ENCODE data around the gene HVCN1.

The HVCN1 gene

DNA sequence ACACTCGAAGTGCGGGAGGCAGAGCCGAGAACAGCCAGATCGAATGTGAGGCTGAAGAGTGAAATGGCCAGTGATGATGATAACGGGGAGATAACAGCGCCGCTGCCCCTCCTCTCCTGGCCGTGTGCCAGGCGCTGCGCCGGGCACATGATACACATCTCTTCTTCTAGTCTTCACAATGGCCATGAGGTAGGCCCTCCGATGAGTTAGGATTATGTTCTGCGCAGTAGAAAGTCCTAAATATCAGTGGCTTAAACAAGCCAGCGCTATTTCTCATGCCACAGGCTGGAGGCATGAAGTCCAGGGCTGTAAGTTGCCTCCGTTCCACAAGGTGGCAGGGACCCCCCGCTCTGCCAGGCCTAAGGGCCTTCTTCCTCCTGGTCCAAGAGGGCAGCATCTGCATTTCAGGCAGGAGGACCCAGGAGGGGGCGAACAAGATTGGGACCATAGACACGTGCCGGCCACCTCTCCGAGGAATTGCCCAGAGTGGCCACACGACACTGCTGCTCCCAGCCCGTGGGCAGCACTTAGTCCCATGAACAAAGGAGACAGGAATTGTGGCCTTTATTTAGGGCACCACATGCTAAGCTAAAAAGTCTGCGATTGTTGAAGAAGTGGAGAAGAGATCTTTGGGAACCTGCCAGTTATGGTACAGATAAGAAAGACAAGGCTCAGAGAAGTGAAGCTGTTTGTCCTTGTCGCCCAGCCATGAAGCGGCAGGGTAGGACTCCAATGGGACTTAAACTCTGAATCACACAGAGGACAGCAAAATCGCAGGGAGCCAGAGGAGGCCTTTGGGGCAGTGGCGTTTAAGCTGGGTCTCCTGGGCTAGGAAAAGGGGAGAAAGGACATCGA, 10.9 kb upstream of the HVCN1 start:
- no peak for DNase-seq (ENCODE audit: low spot score)

GRCh38 chr12:110698171-110698902, 9.4 kb upstream of the HVCN1 start:
- peak; percentile 84 for DNase-seq (ENCODE audit: low spot score)

DNA sequence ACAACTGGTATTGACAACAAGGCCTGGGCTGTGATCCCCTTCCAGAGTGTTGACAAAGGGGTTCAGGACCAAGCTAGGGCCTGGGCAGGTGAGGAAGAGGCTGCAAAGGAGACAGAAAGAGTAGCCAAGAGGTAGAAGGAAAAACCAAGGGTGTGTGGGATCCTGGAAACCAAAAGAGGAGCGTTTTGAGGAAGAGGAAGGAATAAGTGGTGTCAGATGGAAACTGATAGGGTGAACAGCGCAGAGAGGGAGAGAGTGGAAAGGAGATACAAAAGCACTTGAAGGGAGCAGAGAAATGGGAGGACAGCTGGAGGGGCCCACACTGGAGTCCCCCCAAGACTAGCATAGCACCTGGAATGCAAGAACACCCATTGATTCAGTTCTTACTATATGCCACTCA, 8.3 kb upstream of the HVCN1 start:
- DNase-seq (ENCODE audit: low spot score): no peak

DNA sequence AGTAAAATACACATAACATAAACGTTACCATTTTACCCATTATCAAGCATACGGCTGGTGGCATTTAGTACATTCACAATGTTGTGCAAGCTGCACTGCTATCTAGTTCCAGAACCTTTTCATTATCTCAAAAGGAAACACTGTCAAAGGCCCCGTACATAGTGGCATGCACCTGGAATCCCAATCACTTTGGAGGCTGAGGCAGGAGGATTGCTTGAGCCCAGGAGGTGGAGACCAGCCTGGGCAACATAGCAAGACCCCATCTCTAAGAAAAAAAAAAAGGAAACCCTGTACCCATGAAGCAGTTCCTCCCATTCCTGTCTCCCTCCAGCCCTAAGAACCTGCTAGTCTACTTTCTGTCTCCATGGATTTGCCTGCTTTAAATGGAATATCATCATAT, 7.4 kb upstream of the HVCN1 start:
- no peak for DNase-seq (ENCODE audit: low spot score)

DNA sequence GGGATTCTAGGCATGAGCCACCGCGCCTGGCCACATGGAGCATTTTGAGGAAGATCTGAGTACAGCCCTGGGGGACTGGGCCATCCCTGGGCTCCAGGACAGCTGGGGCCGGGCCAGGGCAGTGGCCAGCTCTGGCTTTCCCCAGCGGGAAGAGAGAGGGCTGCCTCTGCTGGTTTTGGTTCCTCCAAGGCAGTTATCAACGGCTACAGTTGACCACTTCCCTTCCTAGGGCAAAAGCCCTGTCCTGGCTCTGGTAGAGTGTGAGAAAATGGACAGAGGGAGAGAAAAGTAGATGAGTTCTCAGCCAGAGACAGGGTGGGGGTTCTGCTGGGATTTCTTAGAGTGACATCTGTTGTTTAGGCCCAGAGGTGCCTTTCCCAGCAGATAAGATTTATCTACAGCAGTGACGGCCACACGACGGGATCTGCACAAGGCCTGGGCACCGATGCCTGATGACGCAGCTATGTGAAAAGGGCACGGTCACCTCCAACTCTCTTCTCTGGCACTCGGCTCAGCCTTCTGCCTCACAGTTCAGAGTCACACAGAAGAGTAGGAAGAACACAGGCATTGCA, 5.5 kb upstream of the HVCN1 start:
- no peak for DNase-seq (ENCODE audit: low spot score)

DNA sequence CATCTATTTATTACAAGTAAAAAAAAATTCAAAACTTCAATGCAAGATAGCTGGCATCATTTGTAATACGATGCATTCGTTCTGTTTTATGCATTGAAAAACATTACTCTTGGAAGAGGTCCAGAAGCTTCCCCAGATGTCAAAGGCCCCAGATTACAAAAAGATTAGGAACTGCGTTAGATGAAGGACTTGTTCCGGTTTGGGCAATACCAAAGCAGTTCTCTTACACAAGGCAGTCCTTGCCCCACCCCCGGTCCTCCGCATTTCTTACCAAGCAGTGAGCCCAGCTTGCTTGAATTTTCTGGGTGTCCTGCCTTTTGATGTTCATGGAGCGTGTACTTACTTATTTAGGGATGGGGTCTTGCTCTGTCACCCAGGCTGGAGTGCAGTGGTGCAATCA, 4.8 kb upstream of the HVCN1 start:
- DNase-seq (ENCODE audit: low spot score): no peak

DNA sequence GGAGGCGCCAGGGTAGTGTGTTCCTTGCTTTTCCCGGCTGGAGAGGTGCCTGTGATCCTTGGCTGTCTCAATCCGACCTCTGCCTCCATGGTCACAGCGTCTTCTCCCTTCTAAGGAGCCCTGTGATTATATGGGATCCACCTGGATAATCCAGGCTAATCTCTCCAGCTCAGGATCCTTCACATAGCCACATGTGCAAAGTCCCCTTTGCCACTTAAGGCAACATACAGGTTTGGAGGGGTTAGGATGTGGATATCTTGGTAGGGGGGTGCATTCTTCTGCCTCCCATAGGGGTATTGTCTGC, 1.2 kb upstream of the HVCN1 start:
- no peak for DNase-seq (ENCODE audit: low spot score)

- DNase-seq (ENCODE audit: low spot score): peak; percentile 60
Measured at GRCh38 chr12:110689281-110690126, 589 bp upstream of the HVCN1 start.

- DNase-seq (ENCODE audit: low spot score): no peak
Measured at GRCh38 chr12:110687396-110688169, 1.3 kb downstream of the HVCN1 start.

- DNase-seq (ENCODE audit: low spot score): no peak
Measured at GRCh38 chr12:110686294-110686903, 2.5 kb downstream of the HVCN1 start.

DNA sequence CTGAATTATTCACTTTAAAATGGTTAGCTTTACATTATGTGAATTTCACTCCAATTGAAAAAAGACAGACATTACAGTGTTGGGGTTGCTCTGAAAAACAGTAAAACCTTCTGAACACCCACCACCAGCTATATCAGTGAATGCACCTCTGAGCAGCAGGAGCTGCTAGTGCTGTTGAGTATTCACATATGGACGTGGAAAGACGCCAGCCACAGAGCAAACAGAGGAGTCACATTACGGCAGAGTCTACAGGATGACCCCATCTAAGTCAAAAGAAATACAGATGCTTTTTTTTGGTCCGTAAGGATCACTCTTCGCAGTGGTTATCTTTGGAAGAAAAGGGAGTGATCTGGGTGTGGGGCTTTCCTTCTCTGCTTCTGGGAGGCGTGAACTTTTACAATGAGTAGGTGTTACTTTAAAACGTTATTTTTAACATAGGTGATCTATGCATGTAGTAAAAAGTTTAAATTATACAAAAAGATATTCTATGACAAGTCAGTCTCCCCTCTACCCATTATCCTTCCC, 4.5 kb downstream of the HVCN1 start:
- no peak for DNase-seq (ENCODE audit: low spot score)

DNA sequence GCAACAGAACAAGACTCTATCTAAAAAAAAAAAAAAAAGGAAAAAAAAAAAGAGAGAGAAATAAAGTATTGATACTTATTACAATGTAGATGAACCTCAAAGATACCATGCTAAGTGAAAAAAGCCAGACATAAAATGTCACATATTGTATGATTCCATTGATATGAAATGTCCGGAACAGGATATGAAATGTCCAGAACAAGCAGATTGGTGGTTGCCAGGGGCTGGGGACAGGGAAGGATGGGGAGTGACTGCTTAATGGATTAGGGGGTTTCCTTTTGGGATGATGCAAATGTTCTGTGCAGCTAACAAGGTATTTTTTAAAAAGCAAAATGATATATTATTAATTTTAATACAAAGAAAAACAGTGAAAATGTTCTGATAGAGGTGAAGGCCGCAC, 5.0 kb downstream of the HVCN1 start:
- no peak for DNase-seq (ENCODE audit: low spot score)

DNA sequence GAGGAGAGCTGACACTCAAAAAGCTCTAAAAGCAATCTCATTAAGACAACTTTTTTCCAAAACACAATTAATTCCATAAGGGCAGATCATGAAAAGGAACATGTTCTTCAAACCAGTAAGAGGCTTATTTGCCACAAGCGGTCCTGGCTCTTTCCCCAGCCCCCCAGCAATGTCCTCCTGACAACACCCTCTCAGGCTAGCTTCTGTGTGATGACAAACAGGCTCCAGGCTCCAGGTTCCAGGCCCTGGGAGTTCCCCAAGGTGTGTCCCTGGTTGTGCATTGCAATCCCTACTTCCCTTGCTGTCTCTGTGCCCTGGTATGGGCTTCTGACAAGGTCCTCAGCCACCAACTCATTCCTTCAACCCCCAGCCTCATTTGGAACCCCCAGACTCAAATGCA, 8.9 kb downstream of the HVCN1 start:
- peak; percentile 22 for DNase-seq (ENCODE audit: low spot score)

- DNase-seq (ENCODE audit: low spot score): peak; percentile 14
Measured at GRCh38 chr12:110679201-110679600, 9.7 kb downstream of the HVCN1 start.

DNA sequence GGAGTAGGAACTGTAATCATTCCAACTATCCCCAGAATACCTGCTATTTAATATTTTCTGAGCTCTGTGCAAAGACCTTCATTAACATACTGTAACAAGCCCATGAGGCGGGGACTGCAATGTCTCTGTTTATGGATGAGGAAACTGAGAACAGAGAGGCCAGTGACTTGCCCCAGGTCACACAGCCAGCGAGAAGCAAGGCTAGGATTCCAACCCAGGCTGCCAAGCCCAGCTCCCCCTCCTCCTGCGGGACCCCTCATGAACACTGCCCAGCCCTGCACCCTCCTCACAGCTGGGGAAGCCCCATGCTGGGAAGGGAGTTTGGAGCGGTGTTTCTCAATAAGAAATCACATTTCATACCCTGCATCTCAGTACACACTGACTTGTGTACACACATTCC, 10.9 kb downstream of the HVCN1 start:
- DNase-seq (ENCODE audit: low spot score): peak; percentile 12

GRCh38 chr12:110677206-110677911, 11.6 kb downstream of the HVCN1 start:
- peak; percentile 17 for DNase-seq (ENCODE audit: low spot score)

- DNase-seq (ENCODE audit: low spot score): peak; percentile 16
Measured at GRCh38 chr12:110676171-110676570, 12.7 kb downstream of the HVCN1 start.

DNA sequence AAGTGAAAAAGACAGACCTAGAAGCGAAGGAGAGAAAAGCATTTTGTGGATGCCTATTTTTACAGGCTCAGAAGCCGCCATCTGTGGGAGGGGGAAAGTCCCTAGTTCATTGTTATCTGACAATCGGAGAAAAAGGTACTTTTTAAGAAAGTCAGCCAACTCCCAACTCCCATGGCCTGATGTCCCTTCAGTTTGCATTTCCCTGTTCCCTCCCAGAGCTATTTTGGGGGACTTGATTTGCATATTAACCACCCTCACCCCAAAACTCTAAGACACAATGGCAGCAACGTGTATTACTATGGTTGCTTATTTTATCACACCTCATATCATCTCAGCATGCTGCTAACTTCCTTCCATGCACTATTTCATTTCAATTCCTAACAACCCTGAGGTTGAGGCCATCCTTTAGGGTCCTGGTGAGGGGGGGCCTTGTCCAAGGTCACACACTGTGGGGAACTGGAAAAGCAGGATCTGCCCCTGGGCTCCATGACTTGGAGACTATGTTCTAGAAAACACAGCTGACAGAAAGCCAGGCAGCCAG, 18.7 kb downstream of the HVCN1 start:
- no peak for DNase-seq (ENCODE audit: low spot score)

DNA sequence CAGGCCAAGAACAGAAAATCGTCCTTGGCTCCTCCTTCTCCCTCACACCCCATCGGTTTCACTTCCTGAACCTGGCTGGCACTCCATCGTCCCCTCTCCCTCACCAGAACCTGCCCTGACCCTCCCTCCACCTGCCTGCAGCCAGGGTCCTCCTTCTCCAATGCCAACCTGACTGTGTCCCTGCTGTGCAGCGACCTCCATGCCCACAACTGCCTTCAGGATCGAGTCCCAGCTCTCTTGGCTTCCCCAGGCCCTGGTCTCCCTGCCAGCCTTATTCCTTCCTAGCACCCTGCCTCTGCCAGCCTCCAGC, 19.8 kb downstream of the HVCN1 start:
- no peak for DNase-seq (ENCODE audit: low spot score)
